ENCODE results near the gene AMPD3. TPM values are rescaled to one million over a fixed set of nuclear protein-coding genes. Genes with fewer than 3 reads are reported as not detected.
A peak's percentile ranks its signal among the peaks of the same experiment; 100 is the strongest.

Gene AMPD3
- total RNA-seq, 2 experiments from 2014 or later: 11.9 to 12.3 TPM

- DNase-seq (no peak), ATAC-seq (no peak)
- H3K4me1 Mint-ChIP-seq (ENCODE audit: low read depth): peaks cover 12% of the 10 kb centered on the region
- no peaks in the 10 kb centered on the region for H3K9me3 Mint-ChIP-seq (ENCODE audit: insufficient read depth)
- POLR2A ChIA-PET: interaction anchor here (0.5 to 1.4 kb wide), 2 partner anchors 9 to 77 kb away, joined by 3 to 4 read pairs; partner anchors contain the start of gene RNF141
- H3K36me3 Mint-ChIP-seq (ENCODE audit: low read depth): peaks cover 2% of the 10 kb centered on the region
- no peaks in the 10 kb centered on the region for H3K27me3 Mint-ChIP-seq (ENCODE audit: low read depth)
- H3K4me3 Mint-ChIP-seq: no peak overlapping the region
- CTCF ChIA-PET: interaction anchor here (3.7 kb wide), 1 partner anchor 8 kb away, joined by 45 read pairs; the partner anchor contains the start of gene RNF141
- H3K27ac Mint-ChIP-seq: no peak overlapping the region
These were observed 77.5 kb downstream of the AMPD3 start for GRCh38 chr11:10532526-10532925.

GRCh38 chr11:10533323-10533722 lies 78.3 kb downstream of the AMPD3 start:
- POLR2A ChIA-PET: no interaction called here
- ATAC-seq: no peak
- Mint-ChIP-seq H3K36me3 (ENCODE audit: low read depth) (no peaks in the 10 kb centered on the region), H3K27me3 (ENCODE audit: low read depth) (no peaks in the 10 kb centered on the region), H3K27ac (no peak overlapping the region), H3K4me1 (ENCODE audit: low read depth) (peaks cover 10% of the 10 kb centered on the region), H3K9me3 (ENCODE audit: insufficient read depth) (no peaks in the 10 kb centered on the region), H3K4me3 (no peak overlapping the region)
- no peak for DNase-seq
- CTCF ChIA-PET: interaction anchor here (3.7 kb wide), 1 partner anchor 8 kb away, joined by 45 read pairs; the partner anchor contains the start of gene RNF141

- peaks cover 10% of the 10 kb centered on the region for H3K4me1 Mint-ChIP-seq (ENCODE audit: low read depth)
- CTCF ChIA-PET: interaction anchor here (0.9 to 1.5 kb wide), 5 partner anchors 15 to 399 kb away, joined by 3 to 5 read pairs (median 3); no protein-coding TSS in a partner anchor
- H3K4me3 Mint-ChIP-seq: no peak overlapping the region
- H3K36me3 Mint-ChIP-seq (ENCODE audit: low read depth): no peaks in the 10 kb centered on the region
- no peaks in the 10 kb centered on the region for H3K9me3 Mint-ChIP-seq (ENCODE audit: insufficient read depth)
- no peak overlapping the region for H3K27ac Mint-ChIP-seq
- DNase-seq (no peak), ATAC-seq (no peak)
- POLR2A ChIA-PET: no interaction called here
- H3K27me3 Mint-ChIP-seq (ENCODE audit: low read depth): no peaks in the 10 kb centered on the region
These were observed 79.3 kb downstream of the AMPD3 start for GRCh38 chr11:10534316-10534715.

GRCh38 chr11:10537600-10537999 lies 82.5 kb downstream of the AMPD3 start:
- no peaks in the 10 kb centered on the region for H3K36me3 Mint-ChIP-seq (ENCODE audit: low read depth)
- H3K27ac Mint-ChIP-seq: no peak overlapping the region
- POLR2A ChIA-PET: no interaction called here

GRCh38 chr11:10538924-10539323 lies 83.9 kb downstream of the AMPD3 start:
- H3K4me3 Mint-ChIP-seq: no peak overlapping the region
- H3K27ac Mint-ChIP-seq: no peak overlapping the region
- peaks cover 5% of the 10 kb centered on the region for H3K9me3 Mint-ChIP-seq (ENCODE audit: insufficient read depth)
- peaks cover 25% of the 10 kb centered on the region for H3K4me1 Mint-ChIP-seq (ENCODE audit: low read depth)
- ChIA-PET POLR2A (no interaction called here), CTCF (no interaction called here)
- no peaks in the 10 kb centered on the region for H3K27me3 Mint-ChIP-seq (ENCODE audit: low read depth)
- ATAC-seq (no peak), DNase-seq (no peak)
- no peaks in the 10 kb centered on the region for H3K36me3 Mint-ChIP-seq (ENCODE audit: low read depth)

More at GRCh38 chr11:10537600-10537999, 82.5 kb downstream of the AMPD3 start:
- H3K9me3 Mint-ChIP-seq (ENCODE audit: insufficient read depth): no peaks in the 10 kb centered on the region
- no peak overlapping the region for H3K4me3 Mint-ChIP-seq
- DNase-seq (no peak), ATAC-seq (no peak)
- peaks cover 25% of the 10 kb centered on the region for H3K4me1 Mint-ChIP-seq (ENCODE audit: low read depth)
- CTCF ChIA-PET: interaction anchor here (1.5 kb wide), 1 partner anchor 124 kb away, joined by 3 read pairs; no protein-coding TSS in a partner anchor
- no peaks in the 10 kb centered on the region for H3K27me3 Mint-ChIP-seq (ENCODE audit: low read depth)

- Mint-ChIP-seq H3K4me1 (ENCODE audit: low read depth) (peaks cover 25% of the 10 kb centered on the region), H3K36me3 (ENCODE audit: low read depth) (no peaks in the 10 kb centered on the region), H3K27ac (no peak overlapping the region), H3K9me3 (ENCODE audit: insufficient read depth) (peaks cover 5% of the 10 kb centered on the region), H3K27me3 (ENCODE audit: low read depth) (no peaks in the 10 kb centered on the region), H3K4me3 (peak overlapping the region; percentile 90)
- POLR2A ChIA-PET: interaction anchor here (1.8 kb wide), 1 partner anchor 80 kb away, joined by 7 read pairs; no protein-coding TSS in a partner anchor
- no peak for DNase-seq
- CTCF ChIA-PET: interaction anchor here (2.8 to 4.0 kb wide), 3 partner anchors 8 to 127 kb away, joined by 22 to 67 read pairs (median 45); no protein-coding TSS in a partner anchor
- ATAC-seq: no peak
These were observed 84.3 kb downstream of the AMPD3 start for GRCh38 chr11:10539339-10539738.

GRCh38 chr11:10540546-10540914 lies 85.5 kb downstream of the AMPD3 start:
- Mint-ChIP-seq H3K9me3 (ENCODE audit: insufficient read depth) (peaks cover 5% of the 10 kb centered on the region), H3K27ac (peak overlapping the region; percentile 79), H3K4me1 (ENCODE audit: low read depth) (peaks cover 25% of the 10 kb centered on the region), H3K36me3 (ENCODE audit: low read depth) (no peaks in the 10 kb centered on the region), H3K27me3 (ENCODE audit: low read depth) (no peaks in the 10 kb centered on the region), H3K4me3 (peak overlapping the region; percentile 90)
- ATAC-seq (peak; percentile 34), DNase-seq (no peak)
- ChIA-PET POLR2A (interaction anchor here (0.9 to 2.5 kb wide), 9 partner anchors 8 to 268 kb away, joined by 3 to 29 read pairs (median 4); partner anchors contain the start of genes AMPD3 and EIF4G2), CTCF (interaction anchor here (0.6 to 4.3 kb wide), 60 partner anchors 8 to 1431 kb away, joined by 3 to 67 read pairs (median 6); partner anchors contain the start of genes AMPD3, CTR9 and LYVE1)

GRCh38 chr11:10540915-10541560 lies 86.0 kb downstream of the AMPD3 start, which contains the start of gene RNF141:
TSS of gene RNF141 (minus strand) at chr11:10541187. CDS start at chr11:10534158, 7,029 bp downstream.
- peak within 1 kb of the TSS; percentile 79 for H3K27ac Mint-ChIP-seq
- DNase-seq (peak; percentile 96), ATAC-seq (peak; percentile 97)
- H3K9me3 Mint-ChIP-seq (ENCODE audit: insufficient read depth): peaks cover 5% of the 10 kb centered on the region
- H3K4me3 Mint-ChIP-seq: peak within 1 kb of the TSS; percentile 90
- H3K27me3 Mint-ChIP-seq (ENCODE audit: low read depth): peaks cover 4% of the 10 kb centered on the region
- peaks cover 22% of the 10 kb centered on the region for H3K4me1 Mint-ChIP-seq (ENCODE audit: low read depth)
- no peaks in the 10 kb centered on the region for H3K36me3 Mint-ChIP-seq (ENCODE audit: low read depth)
- ChIA-PET CTCF (interaction anchor here (0.6 to 4.3 kb wide), 69 partner anchors 8 to 1431 kb away, joined by 3 to 67 read pairs (median 5); partner anchors contain the start of genes AMPD3, CTR9 and LYVE1), POLR2A (interaction anchor here (0.8 to 2.5 kb wide), 10 partner anchors 8 to 1965 kb away, joined by 3 to 29 read pairs (median 4); partner anchors contain the start of genes AMPD3 and EIF4G2)

- ATAC-seq (no peak), DNase-seq (no peak)
- CTCF ChIA-PET: interaction anchor here (0.6 to 4.3 kb wide), 45 partner anchors 10 to 1430 kb away, joined by 3 to 67 read pairs (median 6); partner anchors contain the start of genes AMPD3 and LYVE1
- H3K4me1 Mint-ChIP-seq (ENCODE audit: low read depth): peaks cover 17% of the 10 kb centered on the region
- H3K27ac Mint-ChIP-seq: peak overlapping the region; percentile 49
- H3K36me3 Mint-ChIP-seq (ENCODE audit: low read depth): no peaks in the 10 kb centered on the region
- peaks cover 5% of the 10 kb centered on the region for H3K9me3 Mint-ChIP-seq (ENCODE audit: insufficient read depth)
- H3K4me3 Mint-ChIP-seq: peak overlapping the region; percentile 90
- H3K27me3 Mint-ChIP-seq (ENCODE audit: low read depth): peaks cover 7% of the 10 kb centered on the region
- POLR2A ChIA-PET: interaction anchor here (0.8 to 2.5 kb wide), 6 partner anchors 9 to 1964 kb away, joined by 3 to 29 read pairs (median 4); partner anchors contain the start of gene AMPD3
These were observed 86.5 kb downstream of the AMPD3 start for GRCh38 chr11:10541561-10541930.

GRCh38 chr11:10542776-10543175 lies 87.7 kb downstream of the AMPD3 start:
- H3K27ac Mint-ChIP-seq: no peak overlapping the region
- no peaks in the 10 kb centered on the region for H3K36me3 Mint-ChIP-seq (ENCODE audit: low read depth)
- no peak for DNase-seq
- H3K9me3 Mint-ChIP-seq (ENCODE audit: insufficient read depth): peaks cover 5% of the 10 kb centered on the region
- peaks cover 7% of the 10 kb centered on the region for H3K27me3 Mint-ChIP-seq (ENCODE audit: low read depth)
- ATAC-seq: no peak
- H3K4me3 Mint-ChIP-seq: no peak overlapping the region
- ChIA-PET POLR2A (no interaction called here), CTCF (interaction anchor here (1.2 to 4.3 kb wide), 7 partner anchors 15 to 130 kb away, joined by 4 to 67 read pairs (median 18); partner anchors contain the start of gene AMPD3)
- peaks cover 15% of the 10 kb centered on the region for H3K4me1 Mint-ChIP-seq (ENCODE audit: low read depth)

- Mint-ChIP-seq H3K36me3 (ENCODE audit: low read depth) (no peaks in the 10 kb centered on the region), H3K4me1 (ENCODE audit: low read depth) (peaks cover 15% of the 10 kb centered on the region), H3K9me3 (ENCODE audit: insufficient read depth) (peaks cover 5% of the 10 kb centered on the region), H3K27ac (no peak overlapping the region), H3K27me3 (ENCODE audit: low read depth) (peaks cover 14% of the 10 kb centered on the region), H3K4me3 (no peak overlapping the region)
- POLR2A ChIA-PET: no interaction called here
- CTCF ChIA-PET: interaction anchor here (1.2 to 4.3 kb wide), 2 partner anchors 90 to 138 kb away, joined by 4 to 59 read pairs; partner anchors contain the start of gene AMPD3
- ATAC-seq (no peak), DNase-seq (no peak)
These were observed 88.7 kb downstream of the AMPD3 start for GRCh38 chr11:10543782-10544181.

All from activated CD8-positive, alpha-beta T cell treated with anti-CD3 and anti-CD28 coated beads, Interleukin-2, amount 10 ng/mL, durations not matched to agents 7 days and 5 days (primary cell).